Fibroblast of pulmonary artery (primary cell): Measurements from ENCODE around the gene OAF.
A peak's percentile ranks its signal among the peaks of the same experiment; 100 is the strongest.

Experiments
- DNase-seq: peaks from one replicate; pipeline ENCODE4 v3.0.0-alpha.2; 2010; ENCODE audit warnings: low read depth
- H3K4me3 ChIP-seq: replicated peaks from 2 replicates; pipeline ENCODE4 v1.5.1; 2011; ENCODE audit warnings: low read depth, mild to moderate bottlenecking, control low read depth, low read length, moderate library complexity
- CTCF ChIP-seq: IDR thresholded peaks from 2 replicates; pipeline ENCODE4 v1.5.1; 2011; ENCODE audit warnings: mild to moderate bottlenecking, control low read depth, low read length, inconsistent platforms; ENCODE audit errors: missing control alignments

Gene OAF

GRCh38 chr11:120254788-120255518 is 44.1 kb downstream of the OAF start:
- no peak for DNase-seq
- no peak overlapping the region for H3K4me3 ChIP-seq

GRCh38 chr11:120255519-120255866 is 44.7 kb downstream of the OAF start:
- no peak overlapping the region for H3K4me3 ChIP-seq
- DNase-seq = no peak
- TF ChIP-seq CTCF = no peak

More at GRCh38 chr11:120254788-120255518, 44.1 kb downstream of the OAF start:
- TF ChIP-seq CTCF = no peak

DNA sequence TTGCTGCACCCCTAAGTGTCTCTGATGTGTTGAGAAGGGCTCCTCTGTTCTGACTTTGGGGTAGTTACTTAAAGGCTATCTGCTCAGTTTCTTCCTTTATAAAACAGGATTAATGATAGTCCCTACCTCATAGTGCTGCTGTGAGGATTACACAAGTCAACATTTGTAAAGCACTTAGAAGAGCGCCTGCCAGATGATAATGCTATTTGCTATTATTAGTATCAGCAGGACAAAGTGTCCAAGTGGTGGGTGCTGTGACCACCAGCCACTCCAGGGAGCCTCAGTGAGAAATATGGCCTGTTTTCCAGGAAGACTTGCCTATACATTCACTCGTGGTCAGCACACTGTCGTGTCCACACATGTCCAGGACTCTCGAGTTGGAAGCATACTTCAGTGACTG is 45.3 kb downstream of the OAF start:
- no peak for DNase-seq
- TF ChIP-seq CTCF = no peak
- no peak overlapping the region for H3K4me3 ChIP-seq

GRCh38 chr11:120256779-120257178 is 45.9 kb downstream of the OAF start:
- no peak for TF ChIP-seq CTCF
- no peak for DNase-seq
- H3K4me3 ChIP-seq = no peak overlapping the region

DNA sequence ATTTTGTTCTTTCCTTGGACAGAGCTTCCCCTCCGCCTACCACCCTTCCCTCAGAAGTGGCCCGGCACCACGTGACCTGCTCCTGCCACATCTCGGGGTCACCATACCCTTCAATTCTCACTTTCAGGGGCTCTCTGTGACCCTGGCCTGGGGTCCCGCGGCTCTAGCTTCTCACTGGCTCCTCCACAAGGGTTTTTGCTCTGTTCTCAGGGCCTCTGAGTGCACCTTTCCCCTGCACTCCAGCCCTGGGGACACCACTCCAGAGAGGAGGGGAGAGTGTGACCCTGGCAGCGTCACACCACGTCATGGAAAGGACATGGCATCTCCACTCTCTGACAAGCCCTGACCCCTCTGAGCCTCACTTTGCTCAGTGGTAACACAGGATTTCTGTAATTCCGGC is 46.5 kb downstream of the OAF start:
- no peak for DNase-seq
- TF ChIP-seq CTCF = no peak
- no peak overlapping the region for H3K4me3 ChIP-seq

- DNase-seq = no peak
- H3K4me3 ChIP-seq = no peak overlapping the region
- peak; percentile 7 for TF ChIP-seq CTCF
Observed at GRCh38 chr11:120258661-120259060, 47.8 kb downstream of the OAF start.

- DNase-seq = no peak
- TF ChIP-seq CTCF = no peak
- no peak overlapping the region for H3K4me3 ChIP-seq
Observed at GRCh38 chr11:120259241-120259640, 48.4 kb downstream of the OAF start.
